ENCODE data around the gene SQOR.

SQOR gene

DNA sequence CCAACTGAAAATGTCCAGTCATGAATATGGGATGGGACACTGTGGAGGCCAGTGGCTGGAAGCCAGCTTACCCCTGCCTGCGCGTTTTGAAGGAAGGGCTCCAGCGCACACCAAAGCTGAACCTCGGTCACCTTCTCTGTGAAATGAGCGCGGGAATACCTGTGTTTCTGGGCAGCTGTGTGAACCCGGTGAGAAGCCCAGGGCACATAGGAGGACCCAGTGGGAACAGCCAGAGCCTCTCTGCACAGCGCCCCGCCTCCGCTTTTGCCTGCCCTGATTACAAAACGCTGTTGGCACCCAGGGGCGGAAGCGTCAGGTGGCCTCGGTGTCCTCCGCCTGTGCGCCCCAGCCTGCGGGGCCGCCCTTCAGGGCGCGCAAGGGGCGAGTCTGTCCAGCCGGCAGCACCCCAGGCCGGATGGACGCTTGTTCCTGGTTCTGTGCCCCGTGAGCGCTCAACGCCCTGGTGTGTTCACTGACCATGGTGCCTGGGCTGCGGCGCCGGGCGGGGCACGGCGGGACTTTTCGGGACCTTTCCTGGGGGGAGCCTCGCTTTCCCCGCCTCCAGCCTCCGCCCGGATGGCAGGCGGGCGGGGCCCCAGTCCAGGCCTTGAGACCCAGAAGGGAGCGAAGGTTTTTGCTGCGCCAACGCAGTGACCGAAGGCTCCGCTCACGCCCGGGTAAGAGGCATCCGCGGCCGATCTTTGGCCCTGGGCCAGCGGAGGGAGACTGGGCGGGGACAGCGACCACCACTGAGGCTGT is at the start of gene SQOR:
TSS of gene SQOR (plus strand) at position 598 of the 759 bp plus-strand sequence. CDS start 23,895 bp downstream, outside the sequence.
- peak; percentile 76 for DNase-seq

GRCh38 chr15:45585069-45585791 is 49.6 kb upstream of the SQOR start:
- DNase-seq, result no peak

- DNase-seq, result no peak
Measured at GRCh38 chr15:45586125-45586524, 48.7 kb upstream of the SQOR start.

DNA sequence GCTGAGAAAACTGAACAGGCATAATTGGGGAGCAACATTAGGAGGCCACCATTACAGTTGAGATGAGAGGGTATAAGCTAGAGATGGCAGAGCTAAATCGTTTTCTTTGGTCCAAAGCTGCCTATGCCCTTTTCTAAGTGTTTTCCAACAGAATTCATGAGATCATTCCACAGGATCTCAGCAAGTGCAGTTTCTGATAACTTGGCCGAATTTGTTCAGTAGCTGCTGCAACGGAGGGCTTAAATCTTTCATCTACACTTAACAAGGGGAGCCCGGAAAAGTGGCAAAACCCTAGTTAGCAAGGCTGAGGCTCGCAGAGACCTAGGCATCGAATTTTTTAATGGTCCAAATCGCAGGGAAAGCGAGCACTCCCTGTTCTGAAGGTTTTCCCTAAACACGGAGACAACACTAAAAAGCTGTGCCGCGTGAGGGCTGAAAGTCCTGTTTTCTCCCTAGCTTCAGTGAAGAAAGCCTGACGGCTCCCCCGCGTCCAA is 48.2 kb upstream of the SQOR start:
- DNase-seq, result no peak

DNA sequence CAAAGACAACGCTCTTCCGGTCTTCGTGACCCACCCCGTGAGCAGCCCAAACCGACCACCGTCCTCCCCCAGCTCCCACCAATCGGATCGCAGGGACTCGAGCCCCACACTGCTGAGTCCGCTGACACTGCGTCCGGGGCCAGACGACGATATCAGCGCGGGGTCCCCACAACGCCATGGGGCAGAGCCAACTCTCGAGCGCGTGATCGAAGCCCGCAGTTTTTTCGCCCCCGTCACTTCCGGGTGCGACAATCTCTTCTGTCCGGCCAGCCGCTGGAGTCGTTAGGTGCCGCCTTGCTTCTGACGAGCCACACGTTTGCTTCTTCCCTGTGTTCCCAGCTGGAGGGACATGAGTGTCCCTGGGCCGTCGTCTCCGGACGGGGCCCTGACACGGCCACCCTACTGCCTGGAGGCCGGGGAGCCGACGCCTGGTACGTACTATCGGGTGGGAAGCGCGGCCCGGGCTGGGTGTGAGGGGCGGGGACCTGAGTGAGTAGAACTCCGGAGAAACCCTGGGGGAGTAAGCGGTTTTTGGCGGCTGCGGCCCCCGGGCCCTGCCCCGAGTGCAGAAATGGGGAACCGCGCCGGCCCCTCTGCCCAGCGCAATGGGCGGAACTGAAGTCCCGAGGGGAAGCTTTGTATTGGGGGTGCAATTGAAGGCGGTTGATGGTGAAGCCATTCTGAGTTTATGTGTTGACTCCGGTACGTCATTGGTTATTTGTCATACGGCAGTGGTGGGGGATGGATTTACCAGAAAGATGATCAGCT is 47.5 kb upstream of the SQOR start, which contains the start of gene BLOC1S6:
TSS of gene BLOC1S6 (plus strand) at position 285 of the 768 bp plus-strand sequence. CDS start at position 350, 65 bp downstream.
- DNase-seq, result peak; percentile 96

- no peak for DNase-seq
Measured at GRCh38 chr15:45587863-45588170, 47.0 kb upstream of the SQOR start.

DNA sequence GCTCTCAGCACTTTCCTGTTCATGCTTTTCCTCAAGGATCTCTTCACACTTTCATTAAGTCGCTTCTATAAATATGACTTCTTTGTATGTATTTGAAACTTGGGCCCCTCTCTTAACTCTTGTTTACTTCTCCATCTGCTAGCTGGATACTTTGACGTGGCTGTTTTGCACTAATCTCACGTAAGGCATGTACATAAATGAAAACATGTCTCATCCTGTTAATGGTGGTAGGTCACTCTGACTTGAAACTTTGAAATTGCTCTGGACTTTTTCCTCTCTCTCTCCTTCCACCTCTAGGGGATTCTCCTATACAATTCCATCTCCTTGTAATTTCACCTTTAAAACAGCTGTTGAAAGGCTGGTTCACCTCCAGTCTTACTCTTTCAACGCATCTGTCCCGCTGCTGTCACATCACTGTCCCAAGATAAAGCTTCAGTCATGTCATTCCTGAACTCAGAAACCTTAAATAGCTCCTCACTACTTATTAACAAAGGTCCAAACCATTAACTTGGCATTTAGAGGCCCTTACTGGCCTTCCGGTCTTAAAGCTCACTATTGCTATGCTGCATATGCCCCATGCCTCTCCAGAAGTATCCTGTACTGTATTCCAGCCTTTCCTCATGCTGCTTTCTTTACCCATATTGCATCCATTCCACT is 46.5 kb upstream of the SQOR start:
- DNase-seq, result peak; percentile 42

DNA sequence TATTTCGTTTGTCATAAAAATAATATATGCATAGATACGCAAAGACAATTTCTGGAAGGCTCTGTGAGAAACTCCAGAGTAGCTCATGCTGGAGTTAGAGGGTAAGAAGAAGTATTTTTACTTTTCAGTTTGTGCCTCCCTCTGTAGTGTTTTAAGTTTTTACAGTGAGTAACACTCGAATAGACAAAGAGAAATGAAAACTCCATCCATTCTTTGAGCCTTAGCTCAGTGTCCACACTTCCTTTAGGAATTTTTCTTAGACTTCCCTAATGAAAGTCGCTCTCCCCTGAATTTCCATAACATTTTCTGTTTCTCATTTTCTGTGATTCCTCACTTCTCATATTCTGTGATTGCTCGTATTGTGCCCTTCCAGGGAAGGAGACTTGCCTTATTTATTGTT is 45.6 kb upstream of the SQOR start:
- DNase-seq, result no peak

- DNase-seq, result no peak
Measured at GRCh38 chr15:45594319-45594718, 40.5 kb upstream of the SQOR start.

- no peak for DNase-seq
Measured at GRCh38 chr15:45594835-45595530, 39.8 kb upstream of the SQOR start.

DNA sequence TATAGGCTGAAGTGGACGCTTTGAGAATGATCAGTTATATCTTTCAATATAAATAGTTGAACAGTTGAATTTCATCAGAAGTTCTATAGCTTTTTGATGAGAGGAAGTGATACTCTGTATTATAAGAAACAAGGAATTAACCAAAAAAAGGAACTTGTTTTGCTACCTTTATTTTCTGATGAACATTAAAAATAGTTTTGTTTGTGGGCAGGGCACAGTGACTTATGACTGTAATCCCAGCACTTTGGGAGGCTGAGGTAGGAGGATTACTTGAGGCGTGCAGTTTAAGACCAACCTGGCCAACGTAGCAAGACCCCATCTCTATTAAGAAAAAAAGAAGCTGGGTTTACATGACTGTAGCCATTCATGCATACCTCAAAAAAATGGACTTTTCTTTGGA is 30.9 kb upstream of the SQOR start:
- no peak for DNase-seq

DNA sequence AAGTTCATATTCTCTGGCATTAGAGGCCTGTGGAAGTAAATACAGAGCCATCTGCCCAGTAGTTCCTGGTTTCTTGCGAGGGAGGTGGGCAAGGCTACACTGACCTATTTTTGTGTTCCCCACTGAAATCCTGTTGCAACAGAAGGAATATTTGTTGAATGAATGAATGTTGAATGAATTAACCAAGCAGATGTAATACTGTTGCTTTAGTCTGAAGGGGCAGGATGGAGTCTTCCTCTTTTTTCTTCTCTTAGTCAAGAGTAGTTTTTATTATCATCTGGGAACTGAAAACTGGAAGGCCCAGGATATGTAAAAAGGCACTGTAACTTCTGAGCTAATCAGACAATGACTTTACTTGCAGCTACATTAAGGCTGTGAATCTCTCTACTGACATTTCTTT is 30.5 kb upstream of the SQOR start:
- DNase-seq, result peak; percentile 30

GRCh38 chr15:45606413-45606812 is 28.4 kb upstream of the SQOR start:
- no peak for DNase-seq

DNA sequence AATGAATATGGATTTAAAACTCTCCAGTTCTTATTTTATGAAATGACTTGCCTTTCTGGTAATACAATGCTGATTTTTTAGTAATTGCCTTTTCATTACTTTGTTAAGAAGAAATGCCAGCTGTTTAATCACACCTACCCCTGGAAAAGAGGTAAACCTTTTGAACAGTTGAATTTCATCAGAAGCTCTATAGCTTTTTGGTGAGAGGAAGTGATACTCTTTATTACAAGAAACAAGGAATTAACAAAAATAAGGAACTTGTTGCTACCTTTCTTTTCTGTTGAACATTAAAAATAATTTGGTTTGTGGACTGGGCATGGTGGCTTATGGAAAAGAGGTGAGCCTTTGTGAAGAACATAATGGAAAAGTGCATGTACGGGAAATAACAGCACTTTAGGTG is 28.0 kb upstream of the SQOR start:
- DNase-seq, result no peak

DNA sequence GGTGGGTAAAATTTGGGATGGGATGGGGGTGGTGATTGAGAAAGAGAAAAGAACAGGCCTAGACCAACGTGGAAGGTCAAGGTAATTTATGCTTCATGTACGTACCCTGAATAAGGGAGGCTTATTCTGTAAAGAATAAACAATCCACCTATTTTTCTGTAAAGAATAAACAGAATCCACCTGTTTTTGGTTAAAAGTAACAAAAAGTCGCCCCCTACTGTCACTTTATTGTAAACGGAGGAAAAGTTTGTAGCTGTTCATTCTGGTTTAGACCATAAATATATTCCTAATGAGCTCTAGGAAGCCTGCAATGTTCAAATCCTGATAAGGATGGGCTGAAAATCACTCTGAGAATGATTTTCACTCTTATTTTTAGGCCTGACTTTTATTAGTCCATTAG is 23.5 kb upstream of the SQOR start:
- peak; percentile 58 for DNase-seq

DNA sequence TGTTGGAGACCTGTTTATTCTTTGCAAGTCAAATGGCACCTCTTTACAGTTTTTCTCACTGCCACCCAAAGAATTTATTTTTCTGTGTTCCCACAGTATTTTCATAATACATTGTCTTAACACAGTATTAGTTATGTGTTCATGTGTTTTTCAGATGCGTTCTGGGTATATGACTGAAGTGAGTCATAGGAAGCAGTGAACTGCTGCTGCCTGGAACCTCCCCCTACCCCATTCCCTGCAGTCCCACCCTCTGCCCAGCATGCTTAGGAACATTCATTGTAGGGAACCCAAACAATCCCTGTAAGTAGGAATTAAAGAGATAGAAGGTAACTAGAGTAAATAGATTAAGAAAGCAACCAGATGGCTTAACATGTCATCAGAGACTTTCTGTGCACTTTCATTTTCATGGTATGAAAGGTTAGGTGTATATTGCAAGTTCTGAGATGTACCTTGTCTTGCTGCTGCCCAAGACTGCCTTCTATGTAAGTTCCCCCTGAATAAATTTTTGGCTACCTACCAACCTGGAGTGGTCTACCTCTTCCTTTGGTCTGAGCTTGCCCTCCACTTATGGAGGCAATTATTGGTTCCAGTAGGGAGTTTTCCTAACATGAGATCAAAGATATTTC is 21.9 kb upstream of the SQOR start:
- DNase-seq, result no peak

GRCh38 chr15:45616901-45617323 is 17.9 kb upstream of the SQOR start:
- no peak for DNase-seq

GRCh38 chr15:45618813-45619212 is 16.0 kb upstream of the SQOR start:
- DNase-seq, result no peak

DNA sequence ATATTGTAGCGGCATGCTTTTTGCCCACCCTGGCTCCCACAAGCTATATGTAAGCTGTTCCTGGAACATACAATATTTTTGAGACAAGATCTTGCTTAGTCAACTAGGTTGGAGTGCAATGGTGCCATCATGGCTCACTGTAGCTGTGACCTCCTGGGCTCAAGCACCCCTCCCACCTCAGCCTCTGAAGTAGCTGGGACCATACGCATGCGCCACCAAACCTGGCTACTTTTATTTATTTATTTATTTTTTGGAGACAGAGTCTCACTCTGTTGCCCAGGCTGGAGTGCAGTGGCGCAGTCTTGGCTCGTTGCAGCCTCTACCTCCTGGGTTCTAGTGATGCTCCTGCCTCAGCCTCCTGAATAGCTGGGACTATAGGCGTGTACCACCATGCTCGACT is 6.7 kb upstream of the SQOR start:
- no peak for DNase-seq

DNA sequence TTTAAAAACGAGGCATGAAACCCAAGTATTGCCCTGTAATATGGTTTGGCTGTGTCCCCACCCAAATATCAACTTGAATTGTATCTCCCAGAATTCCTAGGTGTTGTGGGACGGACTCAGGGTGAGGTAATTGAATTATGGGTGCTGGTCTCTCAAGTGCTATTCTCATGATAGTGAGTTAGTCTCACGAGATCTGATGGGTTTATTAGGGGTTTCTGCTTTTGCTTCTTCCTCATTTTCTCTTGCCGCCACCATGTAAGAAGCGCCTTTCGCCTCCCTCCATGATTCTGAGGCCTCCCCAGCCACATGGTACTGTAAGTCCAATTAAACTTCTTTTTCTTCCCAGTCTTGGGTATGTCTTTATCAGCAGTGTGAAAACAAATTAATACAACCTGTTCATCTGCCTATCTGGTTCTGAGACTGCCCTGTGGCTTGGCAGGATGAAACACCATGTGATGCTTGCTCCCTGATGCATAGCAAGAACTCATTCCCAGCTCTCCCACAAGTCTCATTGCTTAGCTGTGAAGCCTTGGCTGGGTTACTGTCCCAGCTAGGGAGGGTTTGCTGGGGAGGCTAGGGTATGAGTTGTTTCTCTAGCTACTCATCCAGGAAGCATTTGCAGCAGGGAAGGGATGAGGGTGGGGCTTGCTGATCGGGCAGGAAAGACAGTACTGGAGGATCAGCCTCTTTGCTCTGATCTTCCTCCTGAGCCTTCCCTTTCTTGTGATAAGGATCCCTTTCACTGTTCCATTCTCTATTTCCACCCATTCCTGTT is 3.7 kb upstream of the SQOR start:
- no peak for DNase-seq

- DNase-seq, result no peak
Measured at GRCh38 chr15:45631776-45632175, 3.1 kb upstream of the SQOR start.

Measured in OCI-M1 (cell line).